ENCODE results near the gene ESR2. TPM values are rescaled to one million over a fixed set of nuclear protein-coding genes. Genes with fewer than 3 reads are reported as not detected.
"Not testable (repeated sequence)": the region's sequence is repeated elsewhere in the genome, so short reads cannot be mapped to it uniquely, and the experiment has no call there.

ESR2 gene
- total RNA-seq, 1 donor from 2014 or later = 0.48 TPM

- ATAC-seq = no peak
These were observed 98.1 kb downstream of the ESR2 start for GRCh38 chr14:64196056-64196455.

DNA sequence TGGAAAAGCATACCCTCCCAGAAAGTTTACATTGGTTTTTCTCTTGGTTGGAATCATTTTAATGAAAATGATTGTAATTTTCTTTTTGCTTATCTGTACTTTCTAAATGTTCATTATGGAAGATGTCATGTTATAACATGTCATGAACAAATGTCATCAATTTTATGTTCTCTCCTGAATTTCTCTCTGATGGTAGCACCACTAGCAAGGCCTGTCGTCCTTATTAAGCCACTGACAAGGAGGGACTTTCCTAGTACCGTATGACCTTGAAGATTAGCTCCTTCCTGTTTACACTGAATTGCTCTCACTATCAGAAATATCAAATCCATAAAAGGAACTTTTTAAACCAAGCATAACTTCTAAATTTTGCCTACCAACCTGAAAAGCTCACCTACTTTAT is 99.0 kb downstream of the ESR2 start:
- ATAC-seq = no peak

DNA sequence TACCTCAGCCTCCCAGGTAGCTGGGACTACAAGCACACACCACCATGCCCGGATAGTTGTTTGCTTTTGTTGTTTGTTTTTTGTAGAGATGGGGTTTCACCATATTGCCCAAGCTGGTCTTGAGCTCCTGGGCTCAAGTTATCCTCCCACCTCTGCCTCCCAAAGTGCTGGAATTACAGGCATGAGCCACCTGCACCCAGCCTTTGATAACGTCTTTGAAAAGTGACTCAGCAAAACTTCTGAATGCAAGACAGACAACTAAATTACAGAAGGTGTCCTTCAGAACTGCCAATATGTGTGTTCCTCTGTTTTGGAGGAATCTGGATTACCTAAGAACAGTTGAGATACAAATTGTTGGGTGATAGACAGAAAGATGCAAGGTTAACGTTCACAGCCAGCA is 99.8 kb downstream of the ESR2 start:
- ATAC-seq = no peak

DNA sequence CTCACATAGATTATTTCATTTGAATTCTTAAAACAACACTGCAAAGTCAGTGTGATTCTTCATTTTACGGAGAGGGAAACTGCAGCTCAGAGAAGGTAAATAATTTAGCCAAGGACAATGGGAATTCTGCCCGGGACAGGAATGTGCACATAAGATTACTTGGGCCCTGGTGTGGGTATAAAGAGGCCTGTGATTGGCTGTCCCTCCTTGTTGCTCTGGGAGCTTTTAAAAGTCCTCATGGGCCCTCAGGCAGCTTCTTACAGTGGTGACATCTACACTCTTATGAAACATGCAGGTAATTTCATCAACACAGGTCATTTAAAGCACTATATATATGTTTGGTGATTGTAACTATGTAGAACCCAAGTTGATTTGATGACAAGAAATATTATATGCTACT is 100.3 kb downstream of the ESR2 start:
- no peak for ATAC-seq

- no peak for ATAC-seq
These were observed 102.4 kb downstream of the ESR2 start for GRCh38 chr14:64191756-64192155.

DNA sequence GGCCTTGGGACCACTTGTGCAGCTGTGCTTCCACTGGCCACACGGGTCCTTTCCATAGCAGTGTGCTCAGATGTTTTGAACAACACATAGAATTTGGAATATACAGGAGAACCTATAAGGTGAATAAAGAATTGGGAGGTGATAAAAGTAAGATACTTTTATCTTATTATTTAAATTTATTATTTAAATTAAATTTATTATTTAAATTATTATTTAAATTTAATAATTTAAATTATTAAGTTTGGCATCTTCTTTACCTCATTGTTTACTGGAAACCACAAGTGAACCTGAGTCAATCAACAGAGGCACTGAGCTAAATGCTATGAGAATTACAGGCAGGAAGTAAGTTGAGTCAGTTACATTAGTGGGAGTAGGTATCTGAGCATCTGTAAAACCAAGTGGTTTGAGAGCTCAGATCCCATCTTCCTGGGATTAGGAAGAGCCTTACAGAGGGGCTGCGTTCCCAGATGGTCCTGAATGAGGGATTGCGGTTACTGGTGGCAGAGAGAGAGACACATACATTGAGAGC is 103.1 kb downstream of the ESR2 start:
- no peak for ATAC-seq

GRCh38 chr14:64187331-64187730 is 106.8 kb downstream of the ESR2 start:
- ATAC-seq = no peak

DNA sequence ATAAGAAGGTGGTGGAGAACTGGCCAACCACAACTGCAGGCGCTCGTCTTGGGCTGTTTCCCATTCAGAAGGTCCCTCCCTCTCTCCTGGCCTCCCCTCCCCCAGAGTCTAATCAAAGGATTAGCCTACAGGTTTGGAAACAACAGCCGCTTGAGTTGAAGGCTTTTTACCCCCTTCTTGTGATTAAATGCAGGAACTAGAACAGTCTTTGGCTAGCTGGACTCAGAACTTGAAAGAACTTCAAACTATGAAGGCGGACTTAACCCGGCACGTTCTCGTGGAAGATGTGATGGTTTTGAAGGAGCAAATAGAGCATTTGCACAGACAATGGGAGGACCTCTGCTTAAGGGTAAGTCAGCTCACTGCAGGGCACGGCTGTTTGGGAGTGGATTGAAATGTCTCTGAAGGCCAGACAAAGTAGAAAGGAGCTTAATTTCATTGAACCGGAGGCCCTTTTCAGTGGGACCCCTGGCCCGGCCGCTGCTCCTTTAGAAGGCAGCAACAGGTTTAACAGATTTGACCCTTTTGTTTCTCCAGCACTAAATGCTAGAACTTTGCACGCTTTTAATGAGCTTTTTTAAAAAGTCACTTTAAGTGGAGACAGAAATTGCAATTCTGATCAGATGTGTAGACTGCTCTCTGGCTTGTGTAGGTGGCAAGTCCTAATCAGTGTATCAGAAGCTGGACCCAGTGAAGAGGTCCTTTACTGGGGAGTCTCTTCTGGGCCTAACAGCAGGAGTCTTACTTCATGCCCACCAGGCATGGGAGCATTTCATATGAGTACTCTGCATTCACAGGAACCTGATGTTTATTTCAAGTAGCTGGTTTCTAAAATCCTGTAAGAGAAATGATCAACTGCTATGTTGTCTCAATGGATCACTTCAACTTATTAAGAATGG is 107.7 kb downstream of the ESR2 start:
- no peak for ATAC-seq

DNA sequence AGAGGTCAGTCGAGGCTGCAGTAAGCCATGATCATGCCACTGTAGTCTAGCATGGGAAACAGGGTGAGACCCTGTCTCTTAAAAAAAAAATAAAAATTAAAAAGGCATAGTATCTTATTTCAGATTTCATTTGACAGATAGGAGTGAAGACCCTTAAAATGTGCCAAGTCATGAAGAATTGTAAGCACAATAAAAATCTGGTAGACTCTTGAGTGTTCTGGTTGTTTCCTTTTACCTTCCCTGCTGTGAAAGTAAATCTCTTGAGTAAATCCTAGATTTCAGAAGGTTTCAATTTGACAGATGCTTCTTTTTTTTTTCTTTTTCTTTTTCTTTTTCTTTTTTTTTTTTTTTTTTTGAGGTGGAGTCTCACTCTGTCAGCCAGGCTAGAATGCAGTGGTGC is 109.0 kb downstream of the ESR2 start:
- no peak for ATAC-seq

DNA sequence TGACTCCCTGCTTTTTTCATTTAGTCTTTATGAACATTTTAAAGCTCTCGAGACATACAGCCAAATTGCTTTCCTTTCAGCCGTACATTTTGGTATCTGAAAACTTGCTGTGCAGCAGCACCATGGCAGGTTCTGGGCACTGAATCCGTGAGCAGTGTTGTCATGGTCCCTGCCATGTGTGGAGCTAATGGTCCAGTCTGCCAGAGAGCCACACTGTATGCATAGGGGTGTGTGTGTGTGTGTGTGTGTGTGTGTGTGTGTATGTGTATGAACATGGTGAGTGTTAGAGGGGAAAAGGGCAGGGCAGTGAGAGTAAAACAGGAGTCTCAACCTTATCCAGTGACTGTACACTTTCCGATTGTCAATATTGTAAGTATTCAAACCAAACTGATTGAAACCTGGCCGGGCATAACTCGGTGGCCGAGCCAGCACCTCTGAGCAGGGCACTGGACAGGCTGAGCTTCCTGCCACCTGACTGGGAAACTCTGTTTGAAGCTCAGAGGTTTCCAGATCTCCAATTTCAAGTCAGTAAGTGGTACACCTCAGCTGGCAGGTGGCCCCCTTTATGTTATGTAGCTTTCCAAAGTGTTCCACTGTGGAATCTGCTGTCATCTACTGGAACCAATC is 110.0 kb downstream of the ESR2 start:
- ATAC-seq = no peak

GRCh38 chr14:64182908-64183307 is 111.3 kb downstream of the ESR2 start:
- not testable (repeated sequence) for ATAC-seq

GRCh38 chr14:64178814-64179213 is 115.4 kb downstream of the ESR2 start:
- ATAC-seq = no peak

- no peak for ATAC-seq
These were observed 117.8 kb downstream of the ESR2 start for GRCh38 chr14:64176330-64176729.

- no peak for ATAC-seq
These were observed 119.0 kb downstream of the ESR2 start for GRCh38 chr14:64174922-64175782.

DNA sequence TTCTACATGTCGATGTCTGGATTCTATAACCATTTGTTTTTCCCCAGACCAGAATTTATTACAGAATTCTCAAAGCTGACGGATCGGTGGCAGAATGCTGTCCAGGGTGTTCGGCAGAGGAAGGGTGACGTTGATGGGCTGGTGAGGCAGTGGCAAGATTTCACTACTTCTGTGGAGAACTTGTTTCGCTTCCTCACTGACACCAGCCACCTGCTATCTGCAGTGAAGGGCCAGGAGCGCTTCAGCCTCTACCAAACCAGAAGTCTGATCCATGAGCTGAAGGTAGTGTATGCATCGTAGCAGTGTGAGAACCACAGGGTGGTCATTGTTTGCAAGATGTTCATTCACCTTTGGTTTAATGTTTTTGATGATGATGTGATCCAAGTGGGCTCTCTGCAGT is 124.0 kb downstream of the ESR2 start:
- ATAC-seq = no peak

DNA sequence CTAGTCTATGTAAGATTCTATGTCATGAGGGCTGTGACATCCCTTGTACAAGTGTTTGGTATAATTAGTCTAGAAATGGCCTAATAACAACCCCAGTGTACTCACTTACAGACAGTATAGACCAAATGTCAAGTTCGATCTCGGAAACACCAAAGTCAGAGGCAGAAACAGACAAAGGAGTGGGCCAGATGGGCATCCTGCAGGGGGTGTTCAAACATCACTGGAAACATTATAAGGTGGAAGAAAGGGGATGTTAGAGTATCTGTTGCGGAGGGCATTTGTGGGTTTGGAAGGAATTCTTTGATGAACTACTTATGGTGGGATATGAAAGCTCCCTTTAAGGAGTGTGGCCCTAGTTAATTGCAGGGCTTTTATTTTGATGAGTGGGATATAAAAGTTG is 134.6 kb downstream of the ESR2 start:
- ATAC-seq = no peak

DNA sequence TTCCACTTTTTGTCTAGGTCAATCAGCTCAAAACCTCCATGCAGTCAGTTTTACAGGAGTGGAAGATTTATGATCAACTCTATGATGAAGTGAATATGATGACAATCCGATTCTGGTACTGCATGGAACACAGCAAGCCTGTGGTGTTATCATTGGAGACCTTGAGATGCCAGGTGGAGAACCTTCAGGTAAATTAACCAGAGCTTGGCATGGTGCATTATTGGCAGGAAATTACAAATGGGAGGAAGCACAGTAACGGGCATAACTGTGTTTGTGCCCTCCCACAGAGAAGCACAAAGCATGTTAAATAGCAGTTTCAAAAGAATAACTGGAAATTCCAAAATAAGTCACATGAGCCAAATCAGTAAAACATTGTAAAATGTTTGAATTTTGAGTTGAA is 135.6 kb downstream of the ESR2 start:
- no peak for ATAC-seq

DNA sequence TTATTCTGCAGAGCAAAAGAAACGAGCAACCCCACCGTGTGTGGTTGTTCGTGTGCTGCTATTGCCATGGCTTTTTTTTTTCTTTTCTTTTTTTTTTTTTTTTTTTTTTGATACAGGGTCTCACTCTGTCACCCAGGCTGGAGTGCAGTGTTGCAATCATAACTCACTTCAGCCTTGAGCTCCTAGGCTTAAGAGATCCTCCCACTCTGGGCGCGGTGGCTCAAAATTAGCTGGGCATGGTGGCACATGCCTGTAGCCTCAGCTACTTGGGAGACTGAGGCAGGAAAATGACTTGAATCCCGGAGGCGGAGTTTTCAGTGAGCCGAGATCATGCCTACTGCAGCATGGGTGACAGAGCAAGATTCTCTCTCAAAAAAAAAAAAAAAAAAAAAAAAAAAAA is 144.2 kb downstream of the ESR2 start:
- ATAC-seq = peak; percentile 77

DNA sequence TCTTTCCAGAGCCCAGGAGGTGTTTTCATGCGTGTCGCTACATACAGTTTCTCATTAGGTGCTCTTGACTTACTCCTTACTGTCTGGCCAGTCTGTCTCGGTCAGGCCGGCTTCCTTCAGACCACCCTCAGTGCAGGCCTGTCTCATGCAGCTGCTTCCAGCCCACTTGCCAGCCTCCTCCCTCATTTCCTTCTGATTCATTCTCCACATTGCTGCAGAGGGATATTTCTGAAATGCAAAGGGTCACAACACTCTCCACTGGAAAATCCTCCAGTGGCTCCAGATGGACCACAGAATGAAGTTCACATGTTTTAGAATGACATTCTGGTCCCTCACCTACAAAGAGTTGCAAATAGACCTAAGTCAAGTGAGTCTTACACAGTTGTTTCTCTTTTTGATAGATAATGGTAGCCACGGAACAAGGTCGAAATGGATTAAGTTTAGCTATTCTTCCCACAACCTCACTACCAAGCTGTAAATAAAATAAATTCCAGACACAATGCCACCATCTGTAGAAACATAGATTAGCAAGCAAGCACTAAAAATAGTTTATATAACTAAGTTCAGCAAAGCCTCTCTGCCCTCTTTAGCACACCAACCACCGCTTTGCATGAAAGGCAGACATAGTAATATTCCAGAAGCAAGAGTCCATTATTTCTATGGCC is 146.9 kb downstream of the ESR2 start:
- no peak for ATAC-seq

GRCh38 chr14:64137657-64138290 is 156.4 kb downstream of the ESR2 start:
- ATAC-seq = no peak

DNA sequence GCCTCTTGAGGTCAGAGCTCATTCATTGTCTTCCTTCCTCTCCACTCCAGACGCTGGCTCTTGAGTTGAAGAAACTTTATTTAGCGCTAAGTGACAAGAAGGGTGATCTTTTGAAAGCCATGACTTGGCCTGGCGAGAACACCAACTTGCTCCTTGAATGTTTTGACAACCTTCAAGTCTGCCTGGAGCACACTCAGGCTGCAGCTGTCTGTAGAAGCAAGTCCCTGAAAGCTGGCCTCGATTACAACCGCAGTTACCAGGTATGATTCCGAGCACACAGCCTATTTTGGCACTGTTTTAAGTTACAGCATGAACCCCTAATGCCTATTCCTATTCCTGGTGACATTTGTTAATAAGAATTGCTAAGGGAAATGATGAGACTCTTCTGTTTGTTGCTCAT is 167.6 kb downstream of the ESR2 start:
- no peak for ATAC-seq

GRCh38 chr14:64125270-64125669 is 168.9 kb downstream of the ESR2 start:
- no peak for ATAC-seq

All from esophagus mucosa (tissue), 1 donor.